Myocyte (in vitro differentiated cells): ENCODE measurements around the gene TCF12. TPM values are rescaled to one million over a fixed set of nuclear protein-coding genes. Genes with fewer than 3 reads are reported as not detected.
A peak's percentile ranks its signal among the peaks of the same experiment; 100 is the strongest.

Experiments used
- DNase-seq: peaks from one replicate; pipeline ENCODE4 v3.0.0-alpha.2; 2012; ENCODE audit warnings: low read depth
- total RNA-seq: library from RNA; depleted of rRNA; stranded (reverse); fragments of >200 nt; gene quantifications from 2 replicates; pipeline ENCODE4 v1.2.3, GENCODE V29; 2014

Gene TCF12
- total RNA-seq, 1 donor from 2014 or later, result 128 TPM

DNA sequence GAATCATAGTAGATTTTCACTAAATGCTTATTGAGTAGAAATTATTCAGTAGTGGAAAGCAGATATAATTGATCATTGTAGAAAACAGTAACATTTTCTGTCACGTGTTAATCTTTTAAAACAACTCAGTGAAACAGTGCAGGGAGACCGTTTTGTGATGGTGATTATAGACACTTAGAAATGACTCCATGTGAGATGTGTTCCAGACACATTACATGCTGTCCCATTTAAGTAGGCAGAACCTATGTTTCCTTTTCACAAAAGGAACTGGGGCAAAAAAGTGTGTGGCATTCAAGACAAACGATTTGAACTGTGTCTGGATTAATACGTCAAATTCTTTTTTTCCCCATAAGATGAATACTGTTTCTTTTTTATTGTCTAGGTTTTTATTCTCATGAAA, 126.5 kb downstream of the TCF12 start:
- DNase-seq, result no peak

DNA sequence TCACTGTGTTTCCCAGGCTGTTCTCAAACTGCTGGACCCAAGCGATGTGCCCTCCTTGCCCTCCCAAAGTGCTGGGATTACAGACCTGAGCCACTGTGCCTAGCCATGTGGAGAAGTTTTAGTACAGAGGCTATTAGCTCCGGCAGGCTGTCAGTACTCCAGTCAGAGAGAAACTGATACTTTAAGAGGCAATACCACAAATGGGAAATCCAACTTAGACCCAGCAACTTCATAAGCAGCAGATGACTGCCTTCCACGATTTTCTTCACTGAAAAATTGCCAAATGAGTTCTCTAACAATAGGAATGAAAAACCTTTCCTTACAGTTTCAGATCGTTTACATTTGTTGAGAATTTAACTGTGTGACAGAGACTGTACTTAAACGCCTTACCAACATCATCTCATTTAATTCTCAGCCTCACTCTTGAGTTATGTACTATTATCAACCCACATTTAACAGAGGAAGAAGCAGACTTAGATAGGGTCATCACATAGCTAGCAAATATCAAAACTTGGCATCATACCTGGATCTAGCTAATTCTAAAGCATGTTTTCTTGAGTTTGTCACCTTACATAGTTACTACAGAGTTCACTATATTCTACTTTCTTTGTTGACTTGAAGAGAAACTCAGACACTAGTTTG, 127.4 kb downstream of the TCF12 start:
- no peak for DNase-seq

DNA sequence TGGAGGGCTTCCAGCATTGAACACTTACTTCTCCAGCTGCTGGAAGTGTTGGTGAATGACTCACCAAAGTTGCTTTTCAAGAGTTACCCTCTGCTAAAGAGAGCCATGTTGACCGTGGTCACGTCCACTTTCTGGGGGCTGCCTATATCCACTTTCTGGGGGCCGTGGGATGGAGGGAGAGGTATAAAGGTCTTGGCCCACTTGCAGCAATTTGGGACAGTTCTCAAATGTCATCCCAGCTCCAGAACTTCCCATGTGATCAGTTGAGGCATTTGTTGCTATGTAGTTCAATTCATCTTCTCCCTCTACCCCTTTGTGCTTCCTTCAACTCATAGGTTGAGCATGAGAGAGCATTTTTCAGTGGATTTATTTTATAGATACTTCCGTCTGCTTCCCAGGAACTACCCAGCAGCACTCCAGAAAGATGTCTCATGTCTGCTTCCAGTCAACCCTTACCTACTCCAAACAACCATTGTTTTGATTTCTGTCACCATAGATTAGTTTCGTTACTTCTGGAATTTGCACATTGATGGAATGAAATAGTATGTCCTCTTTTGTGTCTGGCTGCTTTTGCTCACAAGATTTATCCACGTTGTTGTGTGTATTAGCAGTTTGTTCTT, 130.6 kb downstream of the TCF12 start:
- peak; percentile 29 for DNase-seq

DNA sequence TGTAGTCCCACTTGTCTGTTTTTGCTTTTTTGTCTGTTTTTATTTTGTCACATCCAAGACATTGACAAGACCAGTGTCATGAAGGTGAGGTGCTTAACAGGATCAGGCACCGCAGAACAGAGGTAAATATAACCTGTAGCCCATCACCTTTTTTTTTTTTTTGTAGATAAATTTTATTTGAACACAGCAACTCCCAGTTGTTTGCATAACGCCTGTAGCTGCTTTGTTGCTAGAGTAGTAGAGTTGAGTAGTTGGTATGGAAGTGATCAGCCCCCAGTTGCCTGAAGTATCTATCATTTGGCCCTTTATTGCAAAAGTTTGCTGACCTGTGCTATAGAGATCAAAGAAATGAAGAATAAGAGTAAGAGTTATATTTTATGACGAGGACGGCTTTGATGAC, 135.0 kb downstream of the TCF12 start:
- DNase-seq, result no peak

DNA sequence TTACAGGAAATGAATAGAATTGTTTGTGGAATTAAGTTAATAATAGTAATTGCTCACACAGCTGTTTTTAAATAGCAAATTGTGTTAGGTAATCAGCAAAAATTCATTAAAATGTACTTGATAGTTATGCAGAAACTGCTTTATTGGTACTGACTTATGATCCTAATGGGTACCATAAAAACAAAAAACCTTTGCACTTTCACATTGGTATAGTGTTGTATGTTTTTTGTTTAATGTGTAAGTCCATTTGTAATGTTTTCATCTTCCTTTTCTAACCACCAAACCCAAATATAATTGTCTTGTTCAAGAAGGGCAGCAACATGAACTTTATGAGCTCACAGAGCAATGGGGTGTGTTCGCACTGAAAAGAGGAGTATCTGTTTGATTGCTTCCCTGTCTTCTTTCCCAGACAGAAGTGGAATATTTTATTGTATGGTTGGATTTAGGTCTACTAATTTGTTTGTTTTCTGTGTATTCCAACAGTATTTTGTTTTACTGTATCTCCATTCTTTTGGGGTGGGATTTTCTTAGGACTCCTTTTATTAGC, 135.8 kb downstream of the TCF12 start:
- peak; percentile 8 for DNase-seq

DNA sequence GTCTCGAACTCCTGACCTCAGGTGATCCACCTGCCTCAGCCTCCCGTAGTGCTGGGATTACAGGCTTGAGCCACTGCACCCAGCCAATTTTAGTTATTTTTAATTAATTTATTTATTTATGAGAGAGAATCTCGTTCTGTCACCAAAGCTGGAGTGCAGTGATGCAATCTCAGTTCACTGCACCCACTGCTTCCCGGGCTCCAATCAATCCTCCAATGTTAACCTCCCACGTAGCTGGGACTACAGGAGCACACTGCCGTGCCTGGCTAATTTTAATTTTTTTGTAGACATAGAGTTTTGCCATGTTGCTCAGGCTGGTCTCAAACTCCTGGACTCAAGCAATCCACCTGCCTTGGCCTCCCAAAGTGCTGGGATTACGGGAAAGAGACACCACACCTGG, 137.9 kb downstream of the TCF12 start:
- DNase-seq, result no peak

DNA sequence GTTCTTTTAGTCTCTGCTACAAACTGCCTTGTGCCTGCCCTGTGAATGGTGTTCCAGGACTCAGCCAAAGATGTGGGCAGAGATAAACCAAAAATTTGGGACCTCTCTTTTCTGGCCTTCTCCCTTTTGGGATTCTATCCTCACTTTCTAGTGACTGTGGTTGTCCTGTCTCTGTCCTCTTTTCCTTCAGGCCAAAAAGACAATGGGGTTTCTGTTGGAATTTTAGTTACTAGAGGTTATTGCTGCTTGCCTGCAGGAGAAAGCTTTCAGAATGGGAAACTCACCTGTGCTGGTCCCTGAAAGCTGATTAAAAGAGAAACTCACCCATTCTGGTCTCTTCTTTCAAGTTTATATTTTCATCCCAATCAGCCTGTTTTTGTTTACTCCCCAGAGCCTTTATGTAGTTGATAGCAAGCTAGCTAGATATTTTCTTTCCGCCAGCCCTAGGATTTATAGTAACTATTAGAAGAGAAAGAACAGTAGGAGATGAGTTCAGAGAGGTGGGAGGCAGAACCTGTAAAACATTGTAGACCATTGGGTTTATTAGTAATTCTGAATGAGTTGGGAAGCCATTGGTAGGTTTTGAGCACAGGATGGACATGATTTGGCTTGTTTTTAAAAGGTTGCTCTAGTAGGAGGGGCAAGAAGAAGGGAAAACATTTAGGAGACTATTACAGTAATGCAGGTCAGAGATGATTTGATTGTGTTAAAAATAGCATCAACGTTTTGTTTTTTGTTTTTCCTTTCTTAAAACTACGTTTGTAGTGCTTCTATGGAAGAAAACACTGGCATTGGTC, 138.9 kb downstream of the TCF12 start:
- DNase-seq, result no peak

DNA sequence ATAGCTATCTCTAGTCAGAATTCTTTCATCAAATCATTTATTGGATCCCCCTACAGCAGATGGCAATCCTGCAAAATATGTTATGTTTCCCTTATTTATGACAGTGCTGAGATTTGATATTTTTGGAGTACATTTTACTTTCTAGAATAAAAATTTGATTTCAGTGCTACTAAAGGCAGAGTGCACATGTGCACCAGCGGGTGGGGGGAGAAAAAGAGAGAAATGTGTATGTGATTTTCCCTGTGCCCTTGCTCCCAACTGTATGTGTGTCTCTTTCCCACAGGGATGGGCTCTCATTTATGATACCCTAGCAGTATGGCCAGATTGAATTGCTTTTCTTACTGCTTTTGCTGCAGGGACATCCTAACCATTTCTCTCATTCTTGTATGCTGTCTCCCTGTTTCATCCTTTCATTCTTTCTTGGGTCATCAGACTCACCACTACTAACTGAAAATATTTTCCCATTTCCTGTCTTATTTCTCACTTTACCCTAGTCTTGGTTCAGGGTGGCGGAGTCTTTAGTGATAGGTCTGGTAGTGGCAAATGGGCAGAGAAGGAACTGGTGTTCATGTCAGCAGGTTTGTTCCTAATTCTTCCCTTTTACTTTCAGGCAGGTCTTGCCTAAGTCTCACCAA, 140.7 kb downstream of the TCF12 start:
- no peak for DNase-seq

DNA sequence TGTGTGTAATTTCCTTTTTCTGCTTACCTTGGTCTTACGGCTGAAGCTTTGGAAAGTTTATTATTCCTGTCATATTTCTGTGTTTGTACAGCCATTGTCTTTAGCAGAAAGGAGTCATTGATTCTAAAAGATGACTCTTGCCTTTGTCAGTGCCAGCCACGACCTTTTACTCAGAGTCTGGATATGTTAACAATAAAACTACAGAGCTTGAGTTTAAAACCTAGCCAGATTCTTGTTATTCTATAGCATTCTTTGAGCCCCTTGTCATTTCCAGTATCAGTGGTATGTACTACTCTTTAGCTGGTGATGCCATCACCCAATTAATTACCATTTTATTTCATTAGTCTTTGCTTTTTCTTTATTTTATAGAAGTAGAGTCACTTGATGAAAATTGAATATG, 142.4 kb downstream of the TCF12 start:
- no peak for DNase-seq

DNA sequence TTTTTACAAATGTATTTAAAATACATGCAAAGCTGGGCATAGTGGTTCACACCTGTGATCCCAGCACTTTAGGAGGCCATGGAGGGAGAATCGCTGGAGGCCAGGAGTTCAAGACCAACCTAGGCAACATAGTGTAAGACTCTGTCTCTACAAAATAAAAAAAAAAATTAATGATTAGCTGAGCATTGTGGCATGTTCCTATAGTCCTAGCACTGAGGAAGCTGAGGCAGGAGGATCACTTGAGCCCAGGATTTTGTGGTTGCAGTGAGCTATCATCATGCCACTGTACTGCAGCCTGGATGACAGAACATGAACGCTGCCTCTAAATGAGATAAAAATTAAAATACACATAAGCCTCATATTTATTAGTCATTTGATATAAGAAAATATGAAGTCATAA, 142.8 kb downstream of the TCF12 start:
- no peak for DNase-seq

DNA sequence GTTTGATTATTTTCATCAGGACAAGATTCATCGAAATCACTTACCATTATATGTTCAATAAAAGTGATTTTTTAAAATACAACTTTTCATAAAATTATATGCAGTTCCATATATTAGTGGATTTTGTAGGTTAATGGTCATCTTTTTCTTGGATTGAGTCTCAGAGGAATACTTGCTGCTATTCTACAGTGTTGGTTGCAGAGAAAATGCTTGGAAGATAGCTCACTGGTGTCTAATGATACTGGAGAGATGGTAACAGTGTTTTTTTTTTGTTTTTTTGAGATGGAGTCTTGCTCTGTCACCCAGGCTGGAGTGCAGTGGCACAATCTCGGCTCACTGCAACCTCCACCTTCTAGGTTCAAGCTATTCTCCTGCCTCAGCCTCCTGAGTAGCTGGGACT, 143.3 kb downstream of the TCF12 start:
- DNase-seq, result no peak

DNA sequence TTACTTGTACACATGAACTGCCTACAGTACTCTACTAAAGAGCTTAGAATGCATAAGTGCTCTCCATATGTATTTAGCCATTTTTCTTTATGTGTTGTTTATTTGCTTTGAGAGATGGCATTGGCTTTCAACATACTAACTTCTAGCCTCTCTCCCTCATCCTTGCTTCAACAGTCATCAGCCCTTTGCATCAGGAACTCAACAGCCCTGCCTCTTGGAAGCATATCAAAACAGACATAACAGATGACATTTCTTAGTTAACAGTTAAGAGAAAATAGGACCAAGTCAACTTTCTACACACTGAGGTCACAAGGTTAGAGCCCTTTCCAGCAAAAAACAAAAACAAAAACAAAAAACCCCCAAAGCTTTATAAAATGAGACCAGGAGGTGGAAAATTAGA, 145.6 kb downstream of the TCF12 start:
- no peak for DNase-seq

DNA sequence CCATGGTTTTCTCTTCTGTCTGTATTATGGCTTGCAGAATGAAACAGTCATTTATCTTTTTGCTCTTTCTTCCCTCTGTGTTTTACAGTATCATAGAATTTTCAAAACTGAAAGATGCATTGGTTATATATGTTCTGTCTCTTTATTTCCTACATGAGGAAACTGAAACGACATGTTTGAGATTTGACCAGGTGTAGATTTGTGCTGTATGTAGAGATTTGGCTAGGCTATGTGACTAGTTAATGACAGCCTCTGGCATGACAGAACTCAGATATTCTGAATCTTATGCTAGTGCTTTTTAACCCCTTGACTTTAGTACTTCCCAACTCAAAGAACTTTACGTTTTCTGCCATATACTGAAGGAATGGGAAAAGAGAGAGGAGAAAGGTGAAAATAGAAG, 151.0 kb downstream of the TCF12 start:
- no peak for DNase-seq

DNA sequence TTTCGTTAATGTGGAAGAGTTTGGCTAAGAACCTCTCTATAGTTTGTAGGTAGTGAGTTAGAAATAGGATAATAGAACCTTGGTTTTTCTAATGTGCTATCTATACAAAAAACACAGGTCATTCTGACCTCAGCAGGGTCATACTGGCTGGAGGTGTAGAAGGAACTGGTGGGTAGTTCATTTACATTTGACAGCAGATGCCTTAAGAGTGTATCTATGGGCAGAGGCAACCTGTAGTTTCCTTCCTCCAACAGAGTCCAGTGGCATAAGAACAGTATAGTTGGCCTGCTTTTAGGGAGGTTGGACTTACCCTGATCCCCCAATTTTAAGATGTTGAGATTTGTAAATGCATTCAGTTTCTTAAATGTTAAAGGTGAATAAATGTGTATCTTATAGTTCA, 152.2 kb downstream of the TCF12 start:
- DNase-seq, result no peak

DNA sequence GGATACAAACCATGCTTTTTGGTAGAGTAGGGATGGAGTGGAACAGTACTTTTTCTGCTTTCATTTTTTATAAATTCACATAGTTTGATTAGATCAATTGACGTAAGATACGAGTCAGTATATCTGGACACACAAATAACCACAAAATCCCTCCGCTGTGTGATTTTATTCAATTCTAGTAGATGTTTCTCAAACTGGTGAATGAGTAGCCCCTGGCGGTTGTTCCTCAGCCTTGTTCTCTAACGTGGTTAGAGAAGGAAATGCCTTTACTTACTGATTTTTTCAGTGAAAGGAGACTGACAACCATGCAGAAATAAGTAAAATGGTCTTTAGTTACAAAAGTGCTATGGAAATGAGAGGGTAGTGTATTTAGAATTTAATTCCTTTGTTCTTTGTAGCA, 161.0 kb downstream of the TCF12 start:
- DNase-seq, result no peak

DNA sequence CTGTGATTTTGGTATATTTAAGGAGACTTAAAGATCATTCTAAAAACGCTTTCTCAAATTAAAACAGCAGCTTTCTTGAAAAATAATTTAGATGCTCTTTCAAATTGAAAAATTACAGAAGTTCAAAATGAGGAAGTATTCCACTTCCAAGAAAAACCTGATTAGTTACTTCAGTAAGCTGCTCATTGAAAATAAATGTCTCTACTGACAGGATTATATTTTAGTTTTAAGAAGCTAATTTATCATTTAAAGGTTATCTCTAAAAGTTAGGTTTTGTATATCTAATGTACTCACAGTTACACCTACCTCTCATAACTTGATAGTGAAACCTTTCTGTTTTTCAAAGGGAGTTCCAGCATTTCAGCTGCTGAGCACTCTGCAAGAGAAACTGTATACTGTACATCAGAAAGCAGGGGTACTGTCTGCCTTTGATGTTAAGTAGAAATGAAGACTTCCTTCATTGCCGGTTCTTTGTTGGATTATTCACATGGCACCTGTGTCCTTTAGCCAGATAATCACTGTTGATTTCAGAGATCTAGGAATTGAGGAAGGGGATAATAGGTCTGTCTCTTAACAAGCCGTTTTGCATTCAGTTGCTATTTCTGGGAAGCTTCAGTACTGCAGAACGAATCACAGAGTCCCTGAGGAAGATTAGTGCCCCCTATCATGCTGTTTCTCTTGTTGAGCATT, 161.6 kb downstream of the TCF12 start:
- DNase-seq, result no peak

DNA sequence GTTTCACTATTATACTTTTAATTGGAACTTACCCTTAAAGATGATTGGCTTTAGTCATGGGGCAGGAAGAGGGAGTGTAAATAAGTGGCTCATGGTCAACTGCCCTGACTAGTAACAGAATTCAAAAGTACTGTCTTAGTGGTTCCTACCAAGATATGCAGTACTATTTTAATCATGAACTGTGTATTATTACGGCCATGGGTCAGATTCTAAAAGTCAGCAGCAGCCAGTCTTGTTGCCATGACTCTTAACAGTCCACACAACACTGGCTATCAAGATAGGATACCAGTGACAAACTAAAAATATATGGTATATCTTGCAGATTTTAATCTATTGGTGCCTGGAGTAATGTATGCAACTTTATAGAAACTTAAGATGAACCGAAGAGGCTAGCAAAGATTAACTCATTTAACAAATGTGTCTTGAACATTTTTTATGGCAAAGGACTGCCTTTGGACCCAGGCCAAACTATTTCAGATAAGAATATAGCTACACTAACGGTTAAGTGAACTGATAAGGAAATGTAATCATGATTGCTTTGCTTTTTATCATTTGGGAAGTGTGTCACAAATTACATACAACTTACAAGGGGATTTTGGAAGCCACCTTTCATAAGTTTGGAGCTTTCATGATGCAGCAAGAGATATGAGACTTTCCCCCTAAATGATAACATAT, 163.7 kb downstream of the TCF12 start:
- DNase-seq, result peak; percentile 25

DNA sequence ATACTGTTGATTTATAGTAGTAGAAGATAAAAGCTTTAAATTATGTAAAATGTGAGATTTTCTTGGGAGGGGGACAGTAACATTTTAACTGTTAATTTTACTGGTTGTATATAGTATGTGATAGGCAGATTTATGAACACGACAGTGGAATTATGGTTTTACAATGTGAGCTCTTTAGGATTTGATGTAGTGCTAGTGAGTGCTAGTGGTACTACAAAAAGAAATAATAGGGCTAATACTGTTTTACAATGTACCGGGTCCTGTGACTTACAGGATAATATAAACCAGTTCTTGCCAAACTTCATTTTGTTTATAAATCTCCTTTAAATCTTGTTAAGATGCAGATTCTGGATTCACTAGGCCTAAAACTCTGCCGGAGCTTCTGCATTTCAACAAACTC, 165.7 kb downstream of the TCF12 start:
- DNase-seq, result no peak

DNA sequence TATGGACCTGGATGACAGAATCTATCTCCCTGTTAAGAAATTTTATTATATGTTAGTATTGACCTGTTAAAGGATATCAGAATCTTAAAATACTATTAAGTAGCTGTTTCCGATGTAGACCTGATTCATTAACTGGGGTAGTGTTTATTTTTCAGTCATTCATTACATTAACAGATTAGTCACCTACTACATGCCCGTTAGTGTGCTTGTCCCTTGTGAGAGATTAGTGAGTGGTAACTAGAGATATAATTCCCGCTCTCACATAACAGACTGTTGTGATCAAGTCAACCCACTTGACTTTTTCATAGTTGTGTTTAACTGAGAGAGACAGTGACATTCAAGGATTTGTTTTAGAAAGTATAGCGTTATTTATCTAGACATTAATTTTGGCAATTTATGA, 166.8 kb downstream of the TCF12 start:
- no peak for DNase-seq

DNA sequence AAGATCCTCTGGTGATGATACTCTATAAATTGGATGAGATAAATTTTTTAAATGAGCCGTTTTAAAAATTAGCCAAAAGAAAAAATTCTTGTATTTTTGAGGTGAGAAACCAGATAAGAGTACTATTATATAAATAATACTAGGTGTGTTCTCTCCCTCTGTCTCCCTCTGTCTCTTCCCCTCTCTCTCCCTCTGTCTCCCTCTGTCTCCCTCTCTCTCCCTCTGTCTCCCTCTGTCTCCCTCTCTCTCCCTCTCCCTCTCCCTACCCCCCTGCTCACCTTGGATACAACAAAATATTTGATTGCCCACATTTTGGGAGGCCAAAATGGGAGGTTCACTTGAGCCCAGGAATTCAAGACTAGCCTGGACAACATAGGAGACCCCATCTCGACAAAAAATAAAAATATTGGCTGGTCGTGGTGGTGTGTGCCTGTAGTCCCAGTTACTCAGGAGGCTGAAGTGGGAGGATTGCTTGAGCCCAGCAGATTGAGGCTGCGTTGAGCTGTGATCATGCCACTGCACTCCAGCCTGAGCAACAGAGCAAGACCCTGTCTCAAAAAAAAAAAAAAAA, 168.5 kb downstream of the TCF12 start:
- DNase-seq, result no peak
